Esophagus squamous epithelium (tissue), 5 donors: ENCODE results near the gene TM4SF1. TPM values are rescaled to one million over a fixed set of nuclear protein-coding genes. Genes with fewer than 3 reads are reported as not detected.
A peak's percentile ranks its signal among the peaks of the same experiment; 100 is the strongest.

Experiments used
- DNase-seq: peaks from one replicate; lab custom pipeline; 2025; lab: John Stamatoyannopoulos, UW
- H3K27ac ChIP-seq, 4 donors: fragments of 200-600 bp; sonication (generic); one replicate each; pipeline ENCODE4 v1.5.1; 2016 to 2019; ENCODE audit warnings: mild to moderate bottlenecking in 1 of 4
- H3K27me3 ChIP-seq, 4 donors: fragments of 200-600 bp; sonication (generic); 1 replicate in 3 of 4; 2 replicates in 1 of 4; pipeline versions ENCODE4 v1.5.1 to v1.6.0; 2017 to 2021; ENCODE audit warnings: antibody characterized with exemption in 1 of 4
- H3K36me3 ChIP-seq, 3 donors: fragments of 200-600 bp; sonication (generic); one replicate each; pipeline ENCODE4 v1.5.1; 2016 to 2019
- H3K4me1 ChIP-seq, 3 donors: fragments of 200-600 bp; sonication (generic); one replicate each; pipeline ENCODE4 v1.5.1; 2017 to 2019
- H3K4me3 ChIP-seq, 4 donors: fragments of 200-600 bp; sonication (generic); 1 replicate in 3 of 4; 2 replicates in 1 of 4; pipeline ENCODE4 v1.5.1; 2016 to 2019; ENCODE audit warnings: mild to moderate bottlenecking in 2 of 4, moderate library complexity in 1 of 4
- H3K9me3 ChIP-seq, 3 donors: fragments of 200-600 bp; sonication (generic); one replicate each; pipeline ENCODE4 v1.5.1; 2016 to 2019
- CTCF ChIP-seq, 6 experiments: fragments of 450-650 bp in 4 of 6; fragments of 200-600 bp in 2 of 6; sonication (generic) in 2 of 6; IDR thresholded peaks; one replicate each; pipeline ENCODE4 v1.5.1; 2016 to 2019; ENCODE audit warnings: antibody characterized with exemption in 6 of 6, mild to moderate bottlenecking in 4 of 6, moderate library complexity in 4 of 6
- POLR2A ChIP-seq, 4 donors: fragments of 450-650 bp; IDR thresholded peaks; one replicate each; pipeline ENCODE4 v1.6.1; 2017; ENCODE audit warnings: antibody characterized with exemption in 4 of 4, mild to moderate bottlenecking in 4 of 4, moderate library complexity in 3 of 4
- WGBS, 2 donors: methylation state at CpG; one replicate each; pipeline ENCODE4 v1.1.5; 2018; 5-methylcytosine and 5-hydroxymethylcytosine counted together
- intact Hi-C: fragments of 100-400 bp; cut with DNase I; formaldehyde crosslinking; loops from one replicate; pipeline ENCODE4 v1.15.0; 2022
- total RNA-seq, 4 donors: library from RNA; depleted of rRNA; stranded (reverse); fragments of >200 nt; gene quantifications; one replicate each; pipeline ENCODE4 v1.1.0, GENCODE V29; 2016
- donor health status: DM: yes; HTN: yes; CAD: no.

Gene TM4SF1
- total RNA-seq, 4 donors from 2014 or later, result 153 to 290 (median 169) TPM

- WGBS, 2 donors, result 71 to 77% methylated on average over 6 of the region's 6 CpGs
- Histone ChIP-seq H3K27me3 (no peaks in the 10 kb centered on the region), H3K36me3 (peaks cover 0 to 24% (median 8%) of the 10 kb centered on the region in 3 donors), H3K4me1 (peaks cover 19 to 90% (median 53%) of the 10 kb centered on the region in 3 donors), H3K4me3 (no peak overlapping the region), H3K27ac (peak overlapping the region in 2 of 4 donors; percentile 91 to 96), H3K9me3 (no peaks in the 10 kb centered on the region)
- TF ChIP-seq CTCF (IDR thresholded peaks at IDR 0.05) (no peak), POLR2A (IDR thresholded peaks at IDR 0.05) (no peak)
- no peak for DNase-seq
- intact Hi-C loops, result loop anchor here (10.0 kb wide), 1 partner anchor 117 kb away; no protein-coding TSS in a partner anchor
These were observed 9.2 kb downstream of the TM4SF1 start for GRCh38 chr3:149368201-149368673.

- 35 to 47% methylated on average over 3 of the region's 3 CpGs for WGBS, 2 donors
- no peak for DNase-seq
- Histone ChIP-seq H3K27ac (peak overlapping the region; percentile 52 to 96 (median 83)), H3K27me3 (no peaks in the 10 kb centered on the region), H3K36me3 (peaks cover 0 to 16% (median 0%) of the 10 kb centered on the region in 3 donors), H3K4me3 (no peak overlapping the region), H3K9me3 (no peaks in the 10 kb centered on the region), H3K4me1 (peaks cover 11 to 85% (median 47%) of the 10 kb centered on the region in 3 donors)
- no peak for TF ChIP-seq POLR2A (IDR thresholded peaks at IDR 0.05)
- TF ChIP-seq CTCF (IDR thresholded peaks at IDR 0.05), result no peak
- intact Hi-C loops, result loop anchor here (10.0 kb wide), 1 partner anchor 118 kb away; no protein-coding TSS in a partner anchor
These were observed 10.3 kb downstream of the TM4SF1 start for GRCh38 chr3:149366941-149367840.

GRCh38 chr3:149366031-149366430 lies 11.4 kb downstream of the TM4SF1 start:
- no peak overlapping the region for H3K4me3 ChIP-seq
- TF ChIP-seq CTCF (IDR thresholded peaks at IDR 0.05) (no peak), POLR2A (IDR thresholded peaks at IDR 0.05) (no peak)
- intact Hi-C loops, result loop anchor here (10.0 kb wide), 1 partner anchor 119 kb away; no protein-coding TSS in a partner anchor
- H3K36me3 ChIP-seq, result peaks cover 0 to 16% (median 0%) of the 10 kb centered on the region in 3 donors
- no peak for DNase-seq
- H3K9me3 ChIP-seq, result no peaks in the 10 kb centered on the region
- H3K4me1 ChIP-seq, result peaks cover 8 to 73% (median 40%) of the 10 kb centered on the region in 3 donors
- H3K27ac ChIP-seq, result peak overlapping the region in 3 of 4 donors; percentile 26 to 96 (median 91)
- 77 to 79% methylated on average over 2 of the region's 2 CpGs for WGBS, 2 donors
- no peaks in the 10 kb centered on the region for H3K27me3 ChIP-seq

GRCh38 chr3:149364624-149365023 lies 12.8 kb downstream of the TM4SF1 start:
- intact Hi-C loops, result loop anchor here (10.0 kb wide), 1 partner anchor 120 kb away; no protein-coding TSS in a partner anchor
- no peak overlapping the region for H3K4me3 ChIP-seq
- H3K36me3 ChIP-seq, result peaks cover 0 to 13% (median 0%) of the 10 kb centered on the region in 3 donors
- H3K27me3 ChIP-seq, result no peaks in the 10 kb centered on the region
- WGBS, 2 donors, result 61 to 73% methylated on average over 2 of the region's 2 CpGs
- peaks cover 0 to 59% (median 30%) of the 10 kb centered on the region in 3 donors for H3K4me1 ChIP-seq
- TF ChIP-seq POLR2A (IDR thresholded peaks at IDR 0.05) (no peak), CTCF (IDR thresholded peaks at IDR 0.05) (no peak)
- no peaks in the 10 kb centered on the region for H3K9me3 ChIP-seq
- DNase-seq, result no peak
- H3K27ac ChIP-seq, result peak overlapping the region in 2 of 4 donors; percentile 46 to 53
